ENCODE data around the gene XKR7.

DNA sequence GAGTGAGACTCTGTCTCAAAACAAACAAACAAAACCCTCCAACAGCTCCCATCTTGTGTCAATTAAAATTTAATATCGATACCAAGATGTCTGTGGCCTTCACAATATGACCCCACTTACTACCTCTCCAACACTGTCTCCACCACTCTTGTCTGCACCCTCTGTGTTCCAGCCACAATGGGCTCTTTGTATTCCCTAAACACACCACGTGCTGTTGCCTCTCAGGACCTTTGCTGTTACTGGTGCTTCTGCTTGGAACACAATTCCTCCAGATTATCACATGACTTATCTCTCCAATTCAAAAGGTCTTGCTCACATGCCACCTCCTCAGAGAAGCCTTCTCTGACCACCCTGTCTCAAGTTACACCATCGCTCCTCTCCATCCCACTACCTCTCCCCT is 78.0 kb downstream of the XKR7 start:
- TF ChIP-seq, protein P1, sequence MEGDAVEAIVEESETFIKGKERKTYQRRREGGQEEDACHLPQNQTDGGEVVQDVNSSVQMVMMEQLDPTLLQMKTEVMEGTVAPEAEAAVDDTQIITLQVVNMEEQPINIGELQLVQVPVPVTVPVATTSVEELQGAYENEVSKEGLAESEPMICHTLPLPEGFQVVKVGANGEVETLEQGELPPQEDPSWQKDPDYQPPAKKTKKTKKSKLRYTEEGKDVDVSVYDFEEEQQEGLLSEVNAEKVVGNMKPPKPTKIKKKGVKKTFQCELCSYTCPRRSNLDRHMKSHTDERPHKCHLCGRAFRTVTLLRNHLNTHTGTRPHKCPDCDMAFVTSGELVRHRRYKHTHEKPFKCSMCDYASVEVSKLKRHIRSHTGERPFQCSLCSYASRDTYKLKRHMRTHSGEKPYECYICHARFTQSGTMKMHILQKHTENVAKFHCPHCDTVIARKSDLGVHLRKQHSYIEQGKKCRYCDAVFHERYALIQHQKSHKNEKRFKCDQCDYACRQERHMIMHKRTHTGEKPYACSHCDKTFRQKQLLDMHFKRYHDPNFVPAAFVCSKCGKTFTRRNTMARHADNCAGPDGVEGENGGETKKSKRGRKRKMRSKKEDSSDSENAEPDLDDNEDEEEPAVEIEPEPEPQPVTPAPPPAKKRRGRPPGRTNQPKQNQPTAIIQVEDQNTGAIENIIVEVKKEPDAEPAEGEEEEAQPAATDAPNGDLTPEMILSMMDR (IDR thresholded peaks at IDR 0.05) = no peak
- no peak for TF ChIP-seq POLR2AphosphoS5 (IDR thresholded peaks at IDR 0.05)
